Measurements from ENCODE around the gene CST3.

CST3 gene

DNA sequence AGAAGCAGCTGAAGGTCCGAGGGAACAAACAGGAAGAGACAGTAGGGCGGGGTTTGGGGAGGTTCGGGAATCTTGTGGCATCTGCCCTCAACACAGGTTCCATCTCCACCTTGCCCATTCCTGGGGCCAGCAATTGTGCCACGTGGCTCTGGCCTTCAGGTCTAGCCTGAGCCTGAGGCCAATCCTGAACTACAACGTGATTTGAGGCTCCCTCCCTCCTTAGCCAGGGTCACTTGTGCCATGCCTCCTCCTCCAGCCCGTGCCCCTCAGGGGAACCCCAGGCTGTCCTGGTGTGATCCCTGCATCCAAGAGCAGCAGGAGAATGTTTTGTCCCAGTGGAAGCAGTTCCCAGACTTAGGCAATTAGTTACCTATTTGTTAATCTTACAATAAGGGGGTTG lies 35.1 kb downstream of the CST3 start:
- DNase-seq (ENCODE audit: low read depth), result no peak

DNA sequence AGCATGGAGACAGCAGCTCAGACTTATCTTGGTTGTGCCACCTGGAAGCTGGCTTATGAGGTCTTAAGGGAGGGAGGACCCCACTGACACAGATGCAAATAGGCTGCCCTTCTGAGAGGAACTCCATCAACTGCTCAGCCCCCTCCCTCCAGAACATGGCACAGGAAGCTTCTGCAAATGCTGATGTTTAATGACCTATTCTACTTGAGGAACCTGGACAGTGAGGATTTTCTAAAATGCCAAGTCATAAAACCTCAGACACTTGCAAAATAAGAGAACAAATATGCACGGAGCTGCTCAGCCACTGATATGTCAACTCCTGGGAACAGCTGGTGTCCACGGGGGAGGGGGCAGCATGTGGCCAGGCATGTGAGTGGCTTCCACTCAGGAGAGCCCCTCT lies 35.5 kb downstream of the CST3 start:
- DNase-seq (ENCODE audit: low read depth), result no peak

DNA sequence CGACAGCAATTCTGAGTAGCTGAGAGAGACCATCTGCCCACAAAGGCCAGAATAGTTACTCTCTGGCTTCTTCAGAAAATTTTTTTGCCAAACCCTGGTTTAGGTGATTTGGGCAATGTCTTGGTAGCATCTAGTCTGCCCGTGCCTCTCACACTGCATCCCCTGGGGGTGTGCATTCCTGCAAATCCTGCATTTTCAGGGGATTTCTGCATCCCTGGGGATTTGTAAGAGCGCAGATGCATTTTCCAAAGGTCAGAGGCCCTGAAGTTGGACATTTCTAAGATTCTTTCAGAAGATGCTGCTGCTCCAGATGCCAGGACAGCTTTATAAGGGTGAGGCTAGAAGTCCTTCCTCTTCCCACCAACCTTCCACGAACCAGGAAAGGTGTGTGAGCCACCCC lies 36.0 kb downstream of the CST3 start:
- DNase-seq (ENCODE audit: low read depth), result no peak

DNA sequence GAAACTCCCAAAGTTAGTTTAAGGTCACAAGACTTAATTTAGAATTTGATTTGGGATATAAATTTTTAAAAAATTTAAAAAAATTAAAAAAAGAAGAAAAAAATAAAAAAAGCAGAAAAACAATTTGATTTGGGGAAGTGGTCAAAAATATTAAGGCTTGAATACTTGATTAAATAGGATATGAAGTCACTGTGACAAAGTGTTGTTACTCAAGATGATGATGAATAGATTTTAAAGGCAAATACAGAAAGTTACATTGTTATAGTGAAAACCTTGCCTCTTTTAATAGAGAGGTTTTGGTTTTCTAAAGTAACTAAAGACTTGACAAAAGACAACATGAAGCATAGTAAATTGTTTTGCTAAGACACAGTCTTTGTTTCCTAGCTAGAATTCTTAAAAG lies 39.3 kb downstream of the CST3 start:
- DNase-seq (ENCODE audit: low read depth), result no peak

DNA sequence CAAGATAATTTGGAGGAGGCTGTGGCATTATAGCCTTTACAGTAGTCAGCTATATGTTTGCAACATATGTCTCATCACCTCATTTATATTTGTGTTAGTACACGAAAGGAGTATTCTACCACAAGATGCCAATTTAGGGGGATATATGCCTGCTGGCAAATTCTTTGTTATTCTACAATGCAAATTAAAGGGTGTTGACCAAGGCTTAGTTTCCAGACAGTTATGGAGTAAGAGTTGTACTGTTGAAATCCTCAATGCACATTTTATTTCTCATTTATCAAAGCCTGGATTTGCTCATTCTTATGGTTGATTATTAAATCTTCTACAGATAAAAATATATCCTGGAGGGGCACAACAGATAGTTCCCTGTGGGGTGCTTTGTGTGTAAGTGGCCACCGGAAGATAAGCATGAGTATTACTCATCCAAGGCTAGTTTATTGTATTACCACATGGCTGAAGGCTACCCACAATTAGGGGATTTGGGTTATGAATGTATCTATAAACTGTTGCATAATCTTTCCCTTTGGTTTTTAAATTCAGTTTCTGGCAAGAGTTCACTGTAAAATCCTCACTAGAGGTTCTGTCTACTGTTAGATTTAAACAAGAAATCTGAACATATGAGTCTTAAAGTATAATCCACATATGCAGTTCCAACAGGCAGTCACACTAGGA lies 41.0 kb downstream of the CST3 start:
- no peak for DNase-seq (ENCODE audit: low read depth)

DNA sequence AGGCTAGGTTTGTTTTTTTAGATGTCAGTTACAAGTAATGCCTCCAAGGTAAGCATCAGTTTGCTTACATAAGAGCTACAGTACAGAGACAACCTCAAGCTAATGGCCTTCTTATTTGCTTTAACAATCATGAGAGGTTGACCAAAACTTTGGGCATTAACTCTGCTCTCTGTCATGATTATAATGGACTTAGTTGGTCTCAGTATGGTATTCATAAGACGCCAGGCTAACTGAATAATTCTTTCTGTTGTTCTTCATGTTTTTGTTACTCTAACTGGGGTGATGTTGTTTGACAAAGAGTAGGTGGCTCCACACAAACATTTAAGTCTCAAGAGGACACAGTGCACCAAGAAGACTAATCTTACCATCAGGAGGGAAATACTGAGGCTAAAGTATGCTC lies 41.8 kb downstream of the CST3 start:
- no peak for DNase-seq (ENCODE audit: low read depth)

DNA sequence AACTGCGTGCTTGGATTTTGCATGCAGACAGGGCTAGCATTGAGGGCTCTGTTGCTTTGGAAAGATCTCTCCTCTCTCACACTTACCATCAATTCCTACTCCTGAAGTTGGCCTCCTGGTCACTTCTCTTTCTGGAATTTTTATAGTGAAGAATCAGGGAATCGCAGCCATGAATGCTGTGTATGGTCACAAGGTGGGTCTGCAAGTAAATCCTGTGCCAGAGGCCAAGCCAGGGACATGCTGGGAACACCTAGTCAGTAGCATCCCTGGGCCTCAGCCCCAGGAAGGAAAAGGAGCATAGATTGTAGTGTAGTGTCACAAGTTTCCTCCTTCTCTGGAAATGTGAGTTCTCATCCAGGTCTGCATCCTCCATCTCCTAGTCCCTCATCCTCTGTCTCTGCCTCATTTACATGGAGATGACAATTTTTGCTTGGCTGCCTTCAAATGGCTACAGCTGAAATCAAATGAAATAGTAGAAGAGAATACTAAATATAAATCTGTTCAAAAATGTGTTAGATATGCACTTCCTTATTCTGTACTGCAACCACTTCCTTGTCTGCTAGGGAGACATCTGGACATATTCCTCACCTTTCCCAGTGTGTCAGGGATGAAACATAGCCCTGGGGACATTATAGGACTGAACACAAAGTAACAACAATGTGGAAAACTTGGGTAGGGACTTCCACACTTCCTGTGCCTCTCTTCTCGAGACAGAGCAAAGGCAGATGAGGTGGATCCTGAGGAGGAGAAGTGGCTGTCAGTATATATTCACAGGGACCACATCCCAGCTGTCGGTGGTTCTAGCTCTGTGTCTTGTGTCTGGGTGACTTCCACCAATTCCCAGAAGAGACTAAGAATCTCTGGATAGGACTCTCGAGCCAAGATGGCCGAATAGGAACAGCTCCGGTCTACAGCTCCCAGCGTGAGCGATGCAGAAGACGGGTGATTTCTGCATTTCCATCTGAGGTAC lies 49.0 kb downstream of the CST3 start:
- no peak for DNase-seq (ENCODE audit: low read depth)

DNA sequence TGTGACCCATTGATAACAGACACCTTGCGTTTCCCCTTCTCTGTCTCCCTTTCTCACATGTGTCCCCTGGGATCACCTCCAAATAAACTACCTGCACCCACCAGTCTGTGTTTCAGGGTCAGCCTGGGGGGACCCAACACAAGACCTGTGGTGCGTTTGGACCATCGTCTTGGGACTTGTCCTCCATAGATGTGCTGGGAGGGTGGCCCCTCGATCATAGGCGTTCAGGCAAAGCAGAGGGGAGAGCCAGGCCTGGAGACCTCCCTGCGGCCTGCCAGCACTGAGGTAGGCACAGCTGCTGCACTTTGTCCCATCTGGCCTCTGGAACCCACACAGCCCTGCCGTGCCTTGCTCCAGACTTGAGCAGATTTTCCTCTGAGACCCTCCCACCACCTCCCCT lies 50.1 kb downstream of the CST3 start:
- no peak for DNase-seq (ENCODE audit: low read depth)

DNA sequence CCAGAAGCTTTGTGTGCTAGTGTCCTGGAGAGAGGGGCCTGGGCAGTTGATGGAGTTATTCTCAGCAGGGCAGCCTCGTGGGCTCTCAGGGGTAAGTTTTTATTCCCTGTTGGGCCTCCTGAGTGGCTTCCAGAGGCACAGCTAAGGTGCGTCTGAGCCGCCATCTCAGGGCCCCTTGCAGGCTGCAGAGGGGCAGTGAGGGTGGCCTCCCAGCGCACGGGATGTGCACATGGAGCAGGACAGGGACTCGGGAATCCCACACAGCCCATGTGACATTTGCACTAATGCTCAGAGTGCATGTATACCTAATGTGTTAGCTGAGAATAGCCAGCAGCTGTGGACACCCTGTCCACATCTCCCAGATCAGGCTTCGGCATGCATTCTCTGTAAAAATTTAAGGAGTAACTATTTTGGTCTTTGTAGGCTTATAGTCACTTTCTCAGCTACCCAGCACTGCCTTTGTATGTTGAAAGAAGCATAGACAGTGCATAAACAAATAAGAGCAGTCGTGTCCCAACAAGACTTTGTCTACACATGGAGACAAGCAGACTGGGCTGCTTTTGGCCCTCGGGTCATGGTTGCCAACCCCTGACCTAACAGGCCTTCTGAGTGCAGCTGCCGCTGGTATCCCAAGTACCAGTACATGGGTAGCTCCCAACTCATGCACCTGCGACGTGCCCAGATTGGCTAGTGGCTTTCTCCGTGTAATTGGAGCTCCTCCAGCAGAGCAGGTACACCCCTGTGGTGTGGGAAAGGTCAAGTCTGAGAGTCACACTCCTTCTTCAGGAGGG lies 50.8 kb downstream of the CST3 start:
- no peak for DNase-seq (ENCODE audit: low read depth)

DNA sequence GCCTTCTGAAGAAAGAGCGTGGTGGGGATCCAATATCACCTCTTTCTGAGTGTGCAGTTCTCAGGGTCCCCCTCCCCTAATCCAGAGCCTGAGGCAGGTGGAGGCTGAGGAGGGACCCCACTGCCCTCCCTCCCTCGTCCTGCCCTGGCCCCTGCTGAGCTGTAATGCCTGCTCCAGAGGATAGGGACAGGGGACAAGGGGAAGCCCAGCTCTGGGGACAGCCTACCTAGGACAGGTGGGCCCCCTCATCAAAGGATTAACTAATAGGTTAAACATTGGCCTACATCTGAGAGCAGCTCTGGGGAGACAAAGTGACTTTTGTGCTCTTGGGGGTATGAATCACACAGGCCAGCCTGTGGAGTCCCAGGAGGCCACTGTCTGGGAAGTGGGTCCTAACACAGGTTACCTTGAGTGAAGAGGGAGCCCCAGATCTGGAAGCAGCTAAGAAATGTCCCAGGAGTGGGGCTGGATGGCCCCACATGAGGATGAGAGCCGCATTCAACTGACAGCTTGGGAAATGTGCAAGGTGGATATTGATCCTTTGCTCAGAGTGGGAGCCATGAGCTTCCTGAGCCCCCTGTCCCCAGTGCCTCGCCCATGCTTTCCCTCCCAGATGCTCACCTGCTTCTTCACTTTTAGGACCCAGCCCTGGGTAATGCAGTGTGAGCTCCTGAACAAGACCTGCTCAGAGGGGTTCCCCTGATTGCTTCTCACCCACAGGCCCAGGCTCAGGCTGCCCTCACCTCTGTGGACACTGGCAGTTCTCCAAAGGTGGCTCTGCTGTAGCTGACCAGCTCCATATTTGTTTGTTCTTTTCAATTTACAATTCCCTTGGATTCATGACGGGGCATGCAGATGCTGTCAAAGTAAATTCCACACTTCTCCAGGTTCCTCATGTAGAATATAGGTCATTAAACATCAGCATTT lies 51.7 kb downstream of the CST3 start:
- DNase-seq (ENCODE audit: low read depth), result no peak

DNA sequence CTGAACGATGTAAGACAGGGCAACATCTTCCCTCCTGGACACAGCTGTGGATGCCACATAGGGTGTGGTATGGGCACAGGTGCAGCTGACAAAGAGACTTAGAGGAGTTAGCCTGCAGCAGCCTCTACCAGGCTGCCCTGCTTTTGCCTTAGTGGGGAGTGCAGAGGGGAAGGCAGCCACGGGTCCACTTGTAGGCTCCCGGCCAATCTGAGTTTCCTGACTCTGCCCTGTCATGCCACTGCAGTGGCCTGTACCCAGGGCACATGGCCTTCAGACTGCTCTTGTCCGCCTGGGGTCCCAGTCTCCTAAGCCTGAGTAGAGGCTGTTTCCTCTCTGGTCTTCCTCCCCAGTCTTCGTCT lies 52.3 kb downstream of the CST3 start:
- no peak for DNase-seq (ENCODE audit: low read depth)

DNA sequence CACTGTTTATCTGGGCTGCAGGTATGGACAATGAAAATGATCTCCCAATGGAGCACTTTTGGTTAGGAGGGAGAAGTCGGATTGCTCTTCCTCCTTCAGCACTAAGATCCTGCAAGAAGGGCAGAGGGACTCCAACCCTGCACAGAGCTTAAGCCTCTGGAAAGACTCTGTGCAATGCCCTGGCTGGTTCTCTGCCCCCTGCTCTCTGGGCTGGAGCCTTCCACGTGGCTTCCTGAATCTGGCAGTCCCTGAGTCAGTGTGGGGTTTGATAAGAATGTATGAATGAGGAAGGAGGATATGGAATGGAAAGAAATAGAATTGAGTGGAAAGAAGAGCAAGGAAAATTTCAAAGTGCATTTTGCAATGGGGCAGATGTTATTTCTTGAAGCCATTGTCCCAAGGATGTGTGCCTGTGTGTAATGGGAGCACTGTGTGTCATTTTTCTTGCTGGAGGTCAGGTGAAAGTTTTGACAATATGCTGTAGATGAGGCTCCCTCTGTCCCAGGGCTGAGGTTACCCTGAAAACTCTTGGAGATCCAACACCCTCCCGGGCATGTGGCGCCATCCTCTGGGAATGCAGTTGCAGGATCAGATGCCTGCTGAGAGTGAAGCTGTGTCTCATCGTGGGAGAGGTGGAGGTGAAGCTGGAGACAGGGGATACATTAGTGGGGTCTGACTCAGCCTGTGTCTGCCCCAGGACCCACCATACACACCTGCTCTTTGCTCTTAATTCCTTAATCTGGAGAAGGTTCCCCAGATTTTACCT lies 53.1 kb downstream of the CST3 start:
- DNase-seq (ENCODE audit: low read depth), result no peak

All from fibroblast of the conjunctiva (primary cell).